CD4-positive, alpha-beta T cell treated with Interleukin-6 for 4 hours (primary cell): Measurements from ENCODE around the gene VWDE.

Experiments
- DNase-seq: peaks from one replicate; pipeline ENCODE4 v3.0.0-alpha.2; 2020; ENCODE audit warnings: mixed read lengths

The VWDE gene

GRCh38 chr7:12327922-12328321 lies 75.7 kb downstream of the VWDE start:
- no peak for DNase-seq

- no peak for DNase-seq
Measured at GRCh38 chr7:12325646-12326045, 78.0 kb downstream of the VWDE start.

DNA sequence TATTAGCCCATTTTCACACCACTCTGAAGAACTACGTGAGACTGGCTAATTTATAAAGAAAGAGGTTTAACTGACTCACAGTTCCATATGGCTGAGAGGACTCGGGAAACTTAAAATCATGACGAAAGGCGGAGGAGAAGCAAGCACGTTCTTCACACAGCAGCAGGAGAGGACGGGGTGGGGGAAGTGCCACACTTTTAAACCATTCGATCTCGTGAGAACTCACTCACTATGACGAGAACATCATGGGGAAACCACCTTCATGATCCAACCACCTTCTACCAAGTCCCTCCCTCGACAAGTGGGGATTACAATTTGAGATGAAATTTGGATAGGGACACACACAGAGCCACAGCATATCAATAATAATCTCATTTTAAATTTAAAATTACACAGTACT lies 80.2 kb downstream of the VWDE start:
- no peak for DNase-seq

GRCh38 chr7:12322903-12323300 lies 80.8 kb downstream of the VWDE start:
- no peak for DNase-seq

DNA sequence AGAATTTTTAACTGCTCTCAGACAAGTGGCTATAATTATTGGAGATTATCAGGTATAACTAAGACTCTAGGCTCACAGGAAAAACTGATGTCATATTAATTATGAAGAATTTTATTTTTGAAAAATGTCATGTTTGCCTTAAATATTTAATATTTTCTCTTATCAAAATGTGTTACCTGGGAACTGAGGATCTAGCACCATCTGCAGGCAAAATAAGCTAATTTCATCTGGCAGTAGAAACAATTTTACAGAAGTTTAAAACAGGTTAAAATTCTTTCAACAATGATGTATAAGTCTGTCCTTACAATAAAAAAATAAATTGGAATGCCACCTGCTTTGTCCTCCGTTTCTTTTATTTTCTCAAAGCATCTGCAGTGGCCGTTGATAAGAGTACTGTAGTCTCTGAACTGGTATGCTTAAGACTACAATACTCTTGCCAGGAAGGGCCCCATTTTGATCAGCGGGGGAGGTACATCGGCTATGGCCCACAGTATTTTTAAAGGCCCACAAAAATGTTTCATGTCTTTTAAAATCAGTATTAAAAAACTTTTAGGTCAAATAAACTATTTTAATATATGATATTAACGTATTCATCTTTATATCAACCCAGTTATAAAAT lies 81.3 kb downstream of the VWDE start:
- peak; percentile 21 for DNase-seq

DNA sequence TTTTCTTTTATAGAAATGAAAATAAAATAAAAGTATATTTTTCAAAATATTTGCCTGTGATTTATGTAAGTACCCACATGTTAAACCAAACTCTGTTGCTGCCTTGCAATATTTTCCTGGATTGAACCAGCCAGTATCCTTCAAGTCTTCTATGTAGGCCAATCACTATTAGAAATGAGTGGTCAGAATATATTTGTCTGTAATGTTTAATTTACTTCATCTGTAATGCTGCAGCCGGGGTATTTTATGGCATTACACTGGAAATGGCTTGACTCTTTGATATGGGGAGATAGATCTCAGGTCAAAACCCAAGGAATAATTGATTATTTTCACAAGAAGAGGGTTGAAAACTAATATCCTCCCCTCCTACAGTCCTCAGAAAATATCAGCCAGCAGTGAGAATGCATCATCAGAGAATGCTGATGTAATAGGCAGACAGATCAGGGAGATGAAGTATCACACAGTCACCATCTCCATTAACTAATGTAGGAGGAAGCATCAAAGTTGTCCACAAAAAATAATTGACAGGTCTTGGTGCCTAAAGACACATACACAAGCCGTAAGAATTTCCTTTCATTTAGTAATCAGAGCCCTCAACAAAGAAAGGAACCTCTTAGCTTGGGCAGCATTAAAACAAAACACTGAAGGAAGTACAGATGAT lies 82.5 kb downstream of the VWDE start:
- no peak for DNase-seq

GRCh38 chr7:12320241-12320986 lies 83.3 kb downstream of the VWDE start:
- no peak for DNase-seq

GRCh38 chr7:12317675-12318074 lies 86.0 kb downstream of the VWDE start:
- no peak for DNase-seq

GRCh38 chr7:12316925-12317324 lies 86.7 kb downstream of the VWDE start:
- no peak for DNase-seq

GRCh38 chr7:12315049-12315448 lies 88.6 kb downstream of the VWDE start:
- no peak for DNase-seq

DNA sequence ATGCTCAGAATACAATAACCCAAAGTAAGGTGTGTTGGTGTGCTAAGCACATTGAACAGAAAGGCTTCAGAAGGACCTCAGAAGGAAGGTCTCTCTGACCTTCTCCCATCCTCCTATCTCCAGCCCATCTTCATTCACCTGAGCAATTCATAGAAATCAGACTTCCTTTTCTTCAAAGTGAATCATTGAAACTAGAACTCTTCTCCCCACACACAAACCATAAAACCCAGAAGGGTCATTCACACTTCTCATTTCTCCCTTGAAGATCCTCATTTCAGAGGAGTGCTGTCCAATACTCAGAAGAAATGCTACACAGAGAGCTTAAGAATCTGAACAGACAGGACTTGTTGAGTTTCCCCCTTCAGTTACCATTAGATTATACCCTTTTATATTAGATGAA lies 89.5 kb downstream of the VWDE start:
- DNase-seq = no peak

DNA sequence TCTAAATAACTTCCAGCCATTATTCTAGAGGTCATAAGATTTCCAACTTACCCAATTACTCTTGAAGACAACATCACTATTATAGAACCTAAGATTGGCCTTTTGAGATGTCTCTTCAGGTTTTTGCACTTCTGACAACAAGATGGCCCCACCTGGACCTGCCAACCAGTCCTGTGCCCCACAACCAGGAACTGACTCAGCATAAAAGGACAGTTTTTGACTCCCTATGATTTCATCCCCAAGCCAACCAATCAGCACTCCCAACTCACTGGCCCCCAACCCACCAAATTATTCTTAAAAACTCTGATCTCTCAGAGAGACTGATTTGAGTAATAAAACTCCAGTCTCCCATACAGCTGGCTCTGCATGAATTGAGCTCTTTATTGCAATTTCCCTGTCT lies 98.2 kb downstream of the VWDE start:
- DNase-seq = no peak

DNA sequence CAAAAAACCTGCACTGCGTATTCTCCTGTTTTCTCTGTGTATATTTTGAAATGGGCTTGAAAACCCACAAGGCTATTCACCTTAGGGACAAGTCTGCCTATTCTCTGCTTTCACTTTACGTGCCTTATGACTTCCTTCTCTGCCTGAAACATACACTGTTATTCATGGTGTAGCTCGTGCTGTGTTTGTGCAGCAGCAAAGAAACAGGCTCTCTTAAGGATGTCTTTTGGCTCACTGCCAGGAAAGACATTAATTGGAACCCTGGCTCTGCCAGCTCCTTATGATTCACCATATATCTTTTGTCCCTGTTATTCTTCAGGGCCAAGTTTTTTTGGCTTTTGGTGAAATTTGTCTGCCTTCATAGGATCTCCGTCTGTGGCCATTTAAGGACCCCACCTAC lies 100.2 kb downstream of the VWDE start:
- no peak for DNase-seq

DNA sequence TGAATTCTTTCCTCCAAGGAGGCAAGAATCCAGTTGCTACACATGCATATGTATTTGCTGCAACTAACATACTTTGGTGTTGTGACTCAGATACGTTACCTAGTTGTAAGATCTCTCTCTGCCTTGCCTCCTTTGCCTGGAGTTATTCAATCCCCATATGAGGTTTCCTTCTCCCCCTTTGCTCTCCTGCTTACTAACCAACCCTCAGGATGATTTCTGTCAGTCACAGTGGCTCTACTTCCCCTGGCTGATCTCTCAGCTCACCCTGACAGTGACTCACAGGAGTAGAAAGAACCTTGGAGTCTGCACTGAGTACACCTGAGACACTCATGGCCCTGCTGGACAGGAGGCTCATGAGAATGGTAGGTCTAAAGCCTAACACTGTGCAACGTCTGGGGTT lies 100.6 kb downstream of the VWDE start:
- DNase-seq = no peak

GRCh38 chr7:12300415-12300814 lies 103.2 kb downstream of the VWDE start:
- no peak for DNase-seq

DNA sequence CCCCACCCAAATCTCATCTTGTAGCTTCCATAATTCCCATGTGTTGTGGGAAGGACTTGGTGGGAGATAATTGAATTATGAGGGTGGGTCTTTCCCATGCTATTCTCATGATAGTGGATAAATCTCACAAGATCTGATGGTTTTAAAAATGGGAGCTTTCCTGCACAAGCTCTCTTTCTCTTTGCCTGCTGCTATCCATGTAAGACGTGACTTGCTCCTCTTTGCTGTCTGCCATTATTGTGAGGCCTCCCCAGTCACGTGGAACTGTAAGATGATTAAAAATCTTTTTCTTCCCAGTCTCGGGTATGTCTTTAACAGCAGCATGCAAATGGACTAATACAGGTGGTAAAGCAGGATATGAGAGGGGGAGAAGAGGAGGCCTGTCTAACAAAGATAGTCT lies 104.3 kb downstream of the VWDE start:
- no peak for DNase-seq

GRCh38 chr7:12297283-12298108 lies 106.2 kb downstream of the VWDE start:
- DNase-seq = no peak

DNA sequence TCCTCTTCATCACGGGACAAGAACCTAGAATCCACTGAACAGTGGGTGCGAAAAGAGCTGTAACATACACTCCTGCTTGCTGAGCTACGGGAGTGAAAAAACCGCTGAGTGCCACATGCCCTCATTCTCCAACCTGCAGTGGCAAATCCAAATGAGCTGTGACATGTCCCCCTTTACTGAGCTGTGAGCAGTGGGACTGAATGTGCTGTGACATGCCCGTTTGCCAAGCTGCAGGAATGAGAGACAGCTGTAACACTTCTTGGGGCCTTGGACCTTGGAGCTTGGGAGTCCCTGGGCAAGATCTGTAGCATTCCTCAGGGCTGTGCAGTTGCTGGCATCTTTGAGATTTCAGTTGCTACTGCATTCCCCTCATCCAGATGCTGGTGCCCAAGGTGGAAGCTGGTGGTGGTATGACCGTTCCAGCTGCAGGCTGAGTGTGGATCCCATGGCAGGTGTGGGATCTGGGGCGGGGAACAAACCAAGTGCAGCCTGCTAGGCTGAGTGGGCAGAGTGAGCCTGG lies 107.6 kb downstream of the VWDE start:
- DNase-seq = no peak

GRCh38 chr7:12294701-12295100 lies 109.0 kb downstream of the VWDE start:
- no peak for DNase-seq

GRCh38 chr7:12291870-12292269 lies 111.8 kb downstream of the VWDE start:
- DNase-seq = no peak

- no peak for DNase-seq
Measured at GRCh38 chr7:12290761-12291160, 112.9 kb downstream of the VWDE start.

DNA sequence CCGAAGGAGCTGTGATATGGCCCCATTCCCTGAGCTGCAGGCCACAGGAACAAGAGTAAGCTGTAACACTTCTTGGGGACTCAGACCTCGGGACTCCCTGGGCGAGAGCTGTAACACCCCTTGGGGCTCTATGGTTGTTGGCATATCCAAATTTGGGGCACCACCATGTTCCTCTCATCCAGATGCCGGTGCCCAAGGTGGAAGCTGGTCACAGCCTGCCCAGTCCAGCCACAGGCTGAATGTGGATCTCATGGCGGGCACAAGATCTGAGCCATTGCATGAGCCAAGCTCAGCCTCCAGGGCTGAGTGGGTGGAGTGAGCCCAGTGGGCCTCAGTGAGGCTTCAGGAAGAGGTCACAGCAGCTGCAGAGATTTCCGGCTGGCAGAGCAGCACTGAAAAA lies 113.7 kb downstream of the VWDE start:
- DNase-seq = no peak

- DNase-seq = no peak
Measured at GRCh38 chr7:12287901-12288300, 115.8 kb downstream of the VWDE start.
